ENCODE results near the gene LRWD1. TPM values are rescaled to one million over a fixed set of nuclear protein-coding genes. Genes with fewer than 3 reads are reported as not detected.
A peak's percentile ranks its signal among the peaks of the same experiment; 100 is the strongest.

The LRWD1 gene
- total RNA-seq, 1 experiment from 2014 or later: 39.6 TPM

DNA sequence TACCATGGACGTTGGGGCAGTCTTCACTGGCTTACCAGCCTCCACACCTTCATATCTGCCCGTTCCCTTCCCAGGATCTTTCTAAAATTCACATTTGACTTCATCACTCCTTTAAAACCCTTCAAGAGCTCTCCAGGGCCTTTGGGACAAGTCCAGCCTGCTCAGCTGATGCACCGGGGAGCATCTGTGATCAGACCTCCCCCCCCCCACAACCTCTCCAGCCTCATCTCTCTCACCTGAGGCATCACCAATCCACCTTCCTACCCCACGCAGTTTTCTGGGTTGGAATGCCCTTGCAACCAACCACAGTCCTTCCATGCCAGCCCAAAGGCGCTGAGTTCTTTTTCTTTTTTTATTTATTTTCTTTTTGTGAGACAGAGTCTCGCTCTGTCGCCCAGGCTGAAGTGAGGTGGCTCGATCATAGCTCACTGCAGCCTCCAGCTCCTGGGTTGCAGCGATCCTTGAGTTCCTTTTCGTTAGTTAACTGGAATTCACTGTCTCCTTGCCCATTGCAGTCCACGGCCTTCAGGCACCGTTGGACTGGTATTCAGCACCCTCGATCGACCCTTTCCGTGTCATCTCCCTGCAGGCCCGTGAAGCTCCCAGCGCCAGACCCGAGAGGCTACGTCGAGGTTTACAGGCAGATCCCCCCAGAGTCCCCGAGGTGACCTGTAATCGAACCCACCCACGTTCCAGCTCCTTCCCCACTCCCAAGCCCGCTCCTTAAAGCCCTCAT is 775 bp upstream of the LRWD1 start (continued):
- TF ChIP-seq, protein P1, sequence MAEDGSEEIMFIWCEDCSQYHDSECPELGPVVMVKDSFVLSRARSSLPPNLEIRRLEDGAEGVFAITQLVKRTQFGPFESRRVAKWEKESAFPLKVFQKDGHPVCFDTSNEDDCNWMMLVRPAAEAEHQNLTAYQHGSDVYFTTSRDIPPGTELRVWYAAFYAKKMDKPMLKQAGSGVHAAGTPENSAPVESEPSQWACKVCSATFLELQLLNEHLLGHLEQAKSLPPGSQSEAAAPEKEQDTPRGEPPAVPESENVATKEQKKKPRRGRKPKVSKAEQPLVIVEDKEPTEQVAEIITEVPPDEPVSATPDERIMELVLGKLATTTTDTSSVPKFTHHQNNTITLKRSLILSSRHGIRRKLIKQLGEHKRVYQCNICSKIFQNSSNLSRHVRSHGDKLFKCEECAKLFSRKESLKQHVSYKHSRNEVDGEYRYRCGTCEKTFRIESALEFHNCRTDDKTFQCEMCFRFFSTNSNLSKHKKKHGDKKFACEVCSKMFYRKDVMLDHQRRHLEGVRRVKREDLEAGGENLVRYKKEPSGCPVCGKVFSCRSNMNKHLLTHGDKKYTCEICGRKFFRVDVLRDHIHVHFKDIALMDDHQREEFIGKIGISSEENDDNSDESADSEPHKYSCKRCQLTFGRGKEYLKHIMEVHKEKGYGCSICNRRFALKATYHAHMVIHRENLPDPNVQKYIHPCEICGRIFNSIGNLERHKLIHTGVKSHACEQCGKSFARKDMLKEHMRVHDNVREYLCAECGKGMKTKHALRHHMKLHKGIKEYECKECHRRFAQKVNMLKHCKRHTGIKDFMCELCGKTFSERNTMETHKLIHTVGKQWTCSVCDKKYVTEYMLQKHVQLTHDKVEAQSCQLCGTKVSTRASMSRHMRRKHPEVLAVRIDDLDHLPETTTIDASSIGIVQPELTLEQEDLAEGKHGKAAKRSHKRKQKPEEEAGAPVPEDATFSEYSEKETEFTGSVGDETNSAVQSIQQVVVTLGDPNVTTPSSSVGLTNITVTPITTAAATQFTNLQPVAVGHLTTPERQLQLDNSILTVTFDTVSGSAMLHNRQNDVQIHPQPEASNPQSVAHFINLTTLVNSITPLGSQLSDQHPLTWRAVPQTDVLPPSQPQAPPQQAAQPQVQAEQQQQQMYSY (CRISPR knock-in tag; IDR thresholded peaks at IDR 0.05): no peak
- TF ChIP-seq FOXK1 (CRISPR knock-in tag; IDR thresholded peaks at IDR 0.05) (no peak), ETV6 (CRISPR knock-in tag; IDR thresholded peaks at IDR 0.05) (no peak), ZNF396 (CRISPR knock-in tag; IDR thresholded peaks at IDR 0.05; ENCODE audit: borderline replicate concordance) (no peak)
- TF ChIP-seq, protein P2, sequence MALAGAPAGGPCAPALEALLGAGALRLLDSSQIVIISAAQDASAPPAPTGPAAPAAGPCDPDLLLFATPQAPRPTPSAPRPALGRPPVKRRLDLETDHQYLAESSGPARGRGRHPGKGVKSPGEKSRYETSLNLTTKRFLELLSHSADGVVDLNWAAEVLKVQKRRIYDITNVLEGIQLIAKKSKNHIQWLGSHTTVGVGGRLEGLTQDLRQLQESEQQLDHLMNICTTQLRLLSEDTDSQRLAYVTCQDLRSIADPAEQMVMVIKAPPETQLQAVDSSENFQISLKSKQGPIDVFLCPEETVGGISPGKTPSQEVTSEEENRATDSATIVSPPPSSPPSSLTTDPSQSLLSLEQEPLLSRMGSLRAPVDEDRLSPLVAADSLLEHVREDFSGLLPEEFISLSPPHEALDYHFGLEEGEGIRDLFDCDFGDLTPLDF (CRISPR knock-in tag; IDR thresholded peaks at IDR 0.05): no peak

DNA sequence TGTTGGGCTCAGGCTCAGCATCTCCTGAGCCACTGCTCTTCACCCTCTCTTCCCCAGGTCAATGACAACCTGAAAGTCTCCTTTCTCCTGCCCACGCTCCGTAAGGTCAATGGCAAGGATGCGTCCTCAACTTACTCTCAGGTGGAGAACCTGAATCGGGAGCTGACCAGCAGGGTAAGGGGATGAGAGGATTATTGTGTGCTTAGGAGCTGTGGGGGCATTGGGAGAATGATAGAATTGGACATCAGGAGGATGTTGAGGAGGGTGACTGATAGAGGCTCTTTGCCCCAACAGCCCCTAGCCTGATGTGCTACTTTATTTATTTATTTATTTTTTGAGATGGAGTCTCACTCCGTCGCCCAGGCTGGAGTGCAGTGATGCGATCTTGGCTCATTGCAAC is 1.3 kb downstream of the LRWD1 start:
- Mint-ChIP-seq H3K4me3 (peak overlapping the region; percentile 78), H3K9me3 (no peaks in the 10 kb centered on the region), H3K36me3 (no peaks in the 10 kb centered on the region), H3K27me3 (ENCODE audit: low read depth) (no peaks in the 10 kb centered on the region), H3K4me1 (peaks cover 8% of the 10 kb centered on the region), H3K27ac (no peak overlapping the region)
- CTCF ChIA-PET: interaction anchor here (0.6 to 3.0 kb wide), 6 partner anchors 11 to 696 kb away, joined by 3 to 14 read pairs (median 5); no protein-coding TSS in a partner anchor
- DNase-seq (ENCODE audit: low spot score) (no peak), ATAC-seq (no peak)
- POLR2A ChIA-PET: no interaction called here
- TF ChIP-seq NR1H2 (CRISPR knock-in tag; IDR thresholded peaks at IDR 0.05): no peak

DNA sequence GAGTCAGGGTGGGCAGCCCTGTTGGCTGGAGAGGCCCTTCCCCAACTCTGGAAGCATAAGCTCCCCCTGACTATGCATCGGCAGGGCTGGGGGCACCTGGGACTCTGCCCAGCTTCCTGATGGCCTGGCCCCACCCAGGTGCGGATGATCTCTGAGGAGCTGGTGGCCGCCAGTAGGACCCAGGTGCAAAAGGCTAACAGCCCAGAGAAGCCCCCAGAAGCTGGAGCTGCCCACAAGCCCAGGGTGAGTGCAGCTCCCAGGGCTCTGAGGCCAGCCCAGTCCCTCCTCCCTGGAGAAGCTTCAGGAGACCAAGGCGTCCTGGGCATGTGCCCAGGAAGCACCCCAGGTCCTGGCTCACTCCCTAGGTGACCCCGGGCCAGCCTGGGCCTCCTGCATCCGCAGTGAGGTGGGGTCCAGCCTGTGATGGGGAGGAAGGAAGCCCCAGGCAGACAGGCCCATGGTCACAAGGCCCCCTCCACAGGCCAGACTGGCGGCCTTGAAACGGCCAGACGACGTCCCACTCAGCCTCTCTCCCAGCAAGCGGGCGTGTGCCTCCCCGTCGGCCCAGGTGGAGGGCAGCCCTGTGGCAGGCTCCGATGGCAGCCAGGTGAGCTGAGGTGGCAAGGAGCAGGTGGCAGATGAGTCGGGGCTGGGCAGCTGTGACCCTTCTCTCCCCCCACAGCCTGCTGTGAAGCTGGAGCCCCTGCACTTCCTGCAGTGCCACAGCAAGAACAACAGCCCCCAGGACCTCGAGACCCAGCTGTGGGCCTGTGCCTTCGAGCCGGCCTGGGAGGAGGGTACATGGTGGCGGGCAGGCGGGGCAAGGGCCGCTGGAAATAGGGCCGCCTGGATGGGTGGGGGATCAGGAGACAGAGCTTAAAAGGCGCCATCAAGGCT is 3.0 kb downstream of the LRWD1 start:
- no peak for TF ChIP-seq GTF2I (CRISPR knock-in tag; conservative IDR thresholded peaks at IDR 0.05)
- TF ChIP-seq, protein P3, sequence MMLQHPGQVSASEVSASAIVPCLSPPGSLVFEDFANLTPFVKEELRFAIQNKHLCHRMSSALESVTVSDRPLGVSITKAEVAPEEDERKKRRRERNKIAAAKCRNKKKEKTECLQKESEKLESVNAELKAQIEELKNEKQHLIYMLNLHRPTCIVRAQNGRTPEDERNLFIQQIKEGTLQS (CRISPR knock-in tag; conservative IDR thresholded peaks at IDR 0.05): 0 out of 2 replicates have a peak, but pooled peaks have one; percentile 26
- 0 out of 2 replicates have a peak, but pooled peaks have one; percentile 8 for TF ChIP-seq NFYB (CRISPR knock-in tag; conservative IDR thresholded peaks at IDR 0.05; ENCODE audit: low read depth)
- no peak for DNase-seq (ENCODE audit: low spot score)
- peaks cover 8% of the 10 kb centered on the region for H3K4me1 Mint-ChIP-seq
- ChIA-PET POLR2A (interaction anchor here (0.6 kb wide), 1 partner anchor 527 kb away, joined by 3 read pairs; no protein-coding TSS in a partner anchor), CTCF (interaction anchor here (0.6 to 1.9 kb wide), 12 partner anchors 11 to 838 kb away, joined by 3 to 11 read pairs (median 4); partner anchors contain the start of gene PRKRIP1)
- ATAC-seq: no peak
- H3K27me3 Mint-ChIP-seq (ENCODE audit: low read depth): no peaks in the 10 kb centered on the region
- no peak overlapping the region for H3K4me3 Mint-ChIP-seq
- H3K27ac Mint-ChIP-seq: no peak overlapping the region
- no peaks in the 10 kb centered on the region for H3K9me3 Mint-ChIP-seq
- H3K36me3 Mint-ChIP-seq: peaks cover 3% of the 10 kb centered on the region; the same call in 1 of the 2 replicates

DNA sequence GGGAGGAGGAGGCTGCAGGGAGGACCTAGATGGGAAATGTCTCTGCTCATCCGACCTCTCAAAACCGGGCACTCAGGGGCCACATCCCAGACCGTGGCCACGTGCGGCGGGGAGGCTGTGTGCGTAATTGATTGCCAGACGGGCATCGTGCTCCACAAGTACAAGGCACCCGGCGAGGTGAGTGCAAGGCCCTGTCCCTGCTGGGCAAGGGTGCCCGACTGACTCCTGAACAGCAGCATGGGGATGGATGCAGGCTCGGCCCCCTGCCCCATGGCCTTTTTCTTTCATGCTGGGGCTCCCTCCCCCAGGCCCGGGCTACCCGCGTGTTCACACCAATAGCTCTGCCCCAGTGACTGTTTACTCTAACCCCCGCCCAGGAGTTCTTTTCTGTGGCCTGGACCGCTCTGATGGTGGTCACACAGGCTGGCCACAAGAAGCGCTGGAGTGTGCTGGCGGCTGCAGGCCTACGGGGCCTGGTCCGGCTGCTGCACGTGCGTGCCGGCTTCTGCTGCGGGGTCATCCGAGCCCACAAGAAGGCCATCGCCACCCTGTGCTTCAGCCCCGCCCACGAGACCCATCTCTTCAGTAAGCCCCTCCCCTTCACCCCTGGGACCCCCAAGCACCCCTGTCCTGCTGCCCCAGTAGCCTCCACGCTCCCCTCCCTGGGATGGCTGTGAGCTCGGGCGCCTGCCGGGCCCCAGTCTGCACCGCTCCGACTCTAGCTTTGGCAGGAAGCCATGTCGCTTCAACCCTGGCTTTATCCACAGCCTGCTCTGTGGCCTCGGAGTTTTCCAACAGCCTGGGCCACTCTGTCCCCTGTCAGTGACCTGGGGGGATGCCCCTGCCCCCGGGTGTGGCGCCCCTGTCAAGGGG is 3.9 kb downstream of the LRWD1 start:
- ATAC-seq (no peak), DNase-seq (ENCODE audit: low spot score) (no peak)
- Mint-ChIP-seq H3K4me3 (no peak overlapping the region), H3K27me3 (ENCODE audit: low read depth) (no peaks in the 10 kb centered on the region), H3K4me1 (peaks cover 6% of the 10 kb centered on the region), H3K9me3 (no peaks in the 10 kb centered on the region), H3K27ac (no peak overlapping the region), H3K36me3 (peaks cover 3% of the 10 kb centered on the region; the same call in 1 of the 2 replicates)
- TF ChIP-seq SMAD3 (CRISPR knock-in tag; IDR thresholded peaks at IDR 0.05; ENCODE audit: borderline replicate concordance) (no peak), SMAD4 (CRISPR knock-in tag; IDR thresholded peaks at IDR 0.05) (no peak), JUN (CRISPR knock-in tag; IDR thresholded peaks at IDR 0.05) (no peak), SP1 (CRISPR knock-in tag; conservative IDR thresholded peaks at IDR 0.05) (no peak), ZNF138 (CRISPR knock-in tag; conservative IDR thresholded peaks at IDR 0.05) (no peak), ESRRA (CRISPR knock-in tag; IDR thresholded peaks at IDR 0.05; ENCODE audit: borderline replicate concordance) (no peak)
- TF ChIP-seq, protein P2 (CRISPR knock-in tag; IDR thresholded peaks at IDR 0.05): no peak
- TF ChIP-seq, protein P4, sequence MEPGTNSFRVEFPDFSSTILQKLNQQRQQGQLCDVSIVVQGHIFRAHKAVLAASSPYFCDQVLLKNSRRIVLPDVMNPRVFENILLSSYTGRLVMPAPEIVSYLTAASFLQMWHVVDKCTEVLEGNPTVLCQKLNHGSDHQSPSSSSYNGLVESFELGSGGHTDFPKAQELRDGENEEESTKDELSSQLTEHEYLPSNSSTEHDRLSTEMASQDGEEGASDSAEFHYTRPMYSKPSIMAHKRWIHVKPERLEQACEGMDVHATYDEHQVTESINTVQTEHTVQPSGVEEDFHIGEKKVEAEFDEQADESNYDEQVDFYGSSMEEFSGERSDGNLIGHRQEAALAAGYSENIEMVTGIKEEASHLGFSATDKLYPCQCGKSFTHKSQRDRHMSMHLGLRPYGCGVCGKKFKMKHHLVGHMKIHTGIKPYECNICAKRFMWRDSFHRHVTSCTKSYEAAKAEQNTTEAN (CRISPR knock-in tag; IDR thresholded peaks at IDR 0.05): no peak
- CTCF ChIA-PET: interaction anchor here (1.9 kb wide), 1 partner anchor 56 kb away, joined by 7 read pairs; no protein-coding TSS in a partner anchor
- POLR2A ChIA-PET: no interaction called here

Measured in WTC11 (cell line).